Liver (tissue), 9 donors: Measurements from ENCODE around the gene COPA. TPM values are rescaled to one million over a fixed set of nuclear protein-coding genes. Genes with fewer than 3 reads are reported as not detected.
A peak's percentile ranks its signal among the peaks of the same experiment; 100 is the strongest.

Source experiments
- DNase-seq: peaks from one replicate; pipeline ENCODE4 v3.0.0-alpha.2; 2017; ENCODE audit warnings: low spot score
- H3K27ac ChIP-seq, 2 donors: one replicate each; pipeline ENCODE4 v1.7.0; 2013; ENCODE audit warnings: inconsistent platforms in 2 of 2, low read length in 2 of 2, control low read depth in 1 of 2, low read depth in 1 of 2, mild to moderate bottlenecking in 1 of 2
- H3K27me3 ChIP-seq, 4 donors: one replicate each; pipeline versions ENCODE4 v1.6.1 to v1.7.0; 2013; ENCODE audit warnings: low read length in 3 of 4, inconsistent platforms in 1 of 4, mild to moderate bottlenecking in 1 of 4, moderate library complexity in 1 of 4; ENCODE audit not compliant: control insufficient read depth in 4 of 4, insufficient read depth in 4 of 4
- H3K36me3 ChIP-seq, 4 donors: one replicate each; pipeline versions ENCODE4 v1.6.1 to v1.7.0; 2013; ENCODE audit warnings: low read length in 3 of 4, mild to moderate bottlenecking in 3 of 4, low read depth in 1 of 4, moderate library complexity in 1 of 4; ENCODE audit not compliant: control insufficient read depth in 4 of 4, insufficient read depth in 3 of 4
- H3K4me1 ChIP-seq, 4 donors: one replicate each; pipeline versions ENCODE4 v1.6.1 to v1.7.0; 2013; ENCODE audit warnings: low read length in 3 of 4, mild to moderate bottlenecking in 3 of 4, moderate library complexity in 1 of 4; ENCODE audit not compliant: control insufficient read depth in 4 of 4, insufficient read depth in 4 of 4
- H3K4me3 ChIP-seq, 3 donors: one replicate each; pipeline versions ENCODE4 v1.6.1 to v1.7.0; 2013; ENCODE audit warnings: low read length in 3 of 3, control low read depth in 1 of 3, low read depth in 1 of 3, mild to moderate bottlenecking in 1 of 3
- H3K9ac ChIP-seq, 2 donors: one replicate each; pipeline ENCODE4 v1.7.0; 2013; ENCODE audit warnings: low read length in 2 of 2, mild to moderate bottlenecking in 2 of 2, moderate library complexity in 2 of 2, control low read depth in 1 of 2, low read depth in 1 of 2
- H3K9me3 ChIP-seq, 4 donors: one replicate each; pipeline versions ENCODE4 v1.6.1 to v1.7.0; 2013; ENCODE audit warnings: low read length in 3 of 4; ENCODE audit not compliant: control insufficient read depth in 4 of 4
- ATF3 ChIP-seq: IDR thresholded peaks from 2 replicates; pipeline ENCODE4 v1.6.1; 2016; ENCODE audit warnings: antibody characterized with exemption
- EGR1 ChIP-seq, 2 donors: IDR thresholded peaks; 2 replicates each; pipeline ENCODE4 v1.6.1; 2016 to 2018; ENCODE audit warnings: antibody characterized with exemption in 2 of 2, low read depth in 2 of 2
- FOXA1 ChIP-seq: IDR thresholded peaks from 2 replicates; pipeline ENCODE4 v1.6.1; 2016; ENCODE audit warnings: antibody characterized with exemption
- FOXA2 ChIP-seq: IDR thresholded peaks from 2 replicates; pipeline ENCODE4 v1.6.1; 2016; ENCODE audit warnings: antibody characterized with exemption
- GABPA ChIP-seq, 2 donors: IDR thresholded peaks in 1 of 2; conservative IDR thresholded peaks in 1 of 2; 2 replicates each; pipeline ENCODE4 v1.6.1; 2016; ENCODE audit warnings: antibody characterized with exemption in 2 of 2, mild to moderate bottlenecking in 1 of 2, moderate library complexity in 1 of 2
- HNF4A ChIP-seq, 2 donors: conservative IDR thresholded peaks; 2 replicates each; pipeline ENCODE4 v1.6.1; 2016; ENCODE audit warnings: antibody characterized with exemption in 2 of 2, mild to moderate bottlenecking in 2 of 2
- HNF4G ChIP-seq: IDR thresholded peaks from 2 replicates; pipeline ENCODE4 v1.6.1; 2016; ENCODE audit warnings: antibody characterized with exemption
- JUND ChIP-seq, 2 donors: IDR thresholded peaks; 2 replicates each; pipeline ENCODE4 v1.6.1; 2016; ENCODE audit warnings: antibody characterized with exemption in 2 of 2
- MAX ChIP-seq: IDR thresholded peaks from 2 replicates; pipeline ENCODE4 v1.6.1; 2016; ENCODE audit warnings: antibody characterized with exemption
- NR2F2 ChIP-seq: IDR thresholded peaks from 2 replicates; pipeline ENCODE4 v1.6.1; 2016; ENCODE audit warnings: antibody characterized with exemption
- RAD21 ChIP-seq, 2 donors: IDR thresholded peaks; 2 replicates each; pipeline ENCODE4 v1.6.1; 2016; ENCODE audit warnings: antibody characterized with exemption in 2 of 2, mild to moderate bottlenecking in 2 of 2
- REST ChIP-seq: IDR thresholded peaks from 2 replicates; pipeline ENCODE4 v1.6.1; 2016; ENCODE audit warnings: antibody characterized with exemption, mild to moderate bottlenecking
- RXRA ChIP-seq, 2 donors: IDR thresholded peaks; 2 replicates each; pipeline ENCODE4 v1.6.1; 2017 to 2018; ENCODE audit warnings: antibody characterized with exemption in 2 of 2, mild to moderate bottlenecking in 1 of 2
- YY1 ChIP-seq: IDR thresholded peaks from 2 replicates; pipeline ENCODE4 v1.6.1; 2016; ENCODE audit warnings: antibody characterized with exemption, mild to moderate bottlenecking
- ZBTB33 ChIP-seq: IDR thresholded peaks from 2 replicates; pipeline ENCODE4 v1.6.1; 2016; ENCODE audit warnings: antibody characterized with exemption
- WGBS: extraction: QIAGEN DNeasy Blood & Tissue Kit; methylation state at CpG from one replicate; pipeline ENCODE4 v1.1.7; 2013; 5-methylcytosine and 5-hydroxymethylcytosine counted together
- polyA plus RNA-seq, 2 donors: library from polyadenylated mRNA; stranded (reverse) in 1 of 2; unstranded in 1 of 2; fragments of 200-250 nt in 1 of 2; fragments of >200 nt in 1 of 2; fragmentation: Nextera tagmentation in 1 of 2; extraction: Ambion mirVana in 1 of 2; gene quantifications; one replicate each; pipeline versions ENCODE4 v1.2.1 to v1.2.3, GENCODE V29; 2013 to 2015
- total RNA-seq, 2 donors: library from RNA; depleted of rRNA; stranded (reverse); fragments of >200 nt; gene quantifications; one replicate each; pipeline ENCODE4 v1.2.3, GENCODE V29; 2014
- donor health status: healthy.
- donor health status: healthy.
- donor health status: healthy.
- donor health status: healthy.
- donor health status: healthy.

The COPA gene
- total and polyA plus RNA-seq, 4 donors = 46.8 to 145 (median 75.9) TPM

GRCh38 chr1:160277330-160277729 lies 65.7 kb downstream of the COPA start:
- TF ChIP-seq ATF3 (no peak), RXRA (IDR thresholded peaks at IDR 0.05) (peak in 1 of 2 donors; percentile 25)

GRCh38 chr1:160271025-160271424 lies 72.0 kb downstream of the COPA start:
- H3K36me3 ChIP-seq = peaks cover 0 to 2% (median 0%) of the 10 kb centered on the region in 4 donors
- H3K4me3 ChIP-seq = no peak overlapping the region
- H3K27ac ChIP-seq = no peak overlapping the region
- no peaks in the 10 kb centered on the region for H3K4me1 ChIP-seq
- H3K9me3 ChIP-seq = no peaks in the 10 kb centered on the region
- TF ChIP-seq GABPA (IDR thresholded peaks at IDR 0.05 in 1 of 2, conservative IDR thresholded peaks at IDR 0.05 in 1 of 2) (no peak), YY1 (no peak), NR2F2 (no peak), HNF4G (no peak), HNF4A (conservative IDR thresholded peaks at IDR 0.05) (no peak), RAD21 (IDR thresholded peaks at IDR 0.05) (no peak), EGR1 (IDR thresholded peaks at IDR 0.05; ENCODE audit: low read depth in 2 of 2) (no peak)
- DNase-seq = no peak
- H3K9ac ChIP-seq = no peak overlapping the region
- 94% methylated on average over 1 of the region's 1 CpG for WGBS
- no peaks in the 10 kb centered on the region for H3K27me3 ChIP-seq

More at GRCh38 chr1:160277330-160277729, 65.7 kb downstream of the COPA start:
- no peaks in the 10 kb centered on the region for H3K27me3 ChIP-seq
- WGBS = 95% methylated on average over 2 of the region's 2 CpGs
- H3K27ac ChIP-seq = no peak overlapping the region
- H3K36me3 ChIP-seq = peaks cover 7 to 58% (median 50%) of the 10 kb centered on the region in 4 donors
- H3K9me3 ChIP-seq = no peaks in the 10 kb centered on the region
- H3K9ac ChIP-seq = no peak overlapping the region
- H3K4me1 ChIP-seq = peaks cover 0 to 16% (median 13%) of the 10 kb centered on the region in 4 donors
- no peak for DNase-seq
- no peak overlapping the region for H3K4me3 ChIP-seq

GRCh38 chr1:160267284-160267991 lies 75.6 kb downstream of the COPA start:
- peaks cover 3 to 34% (median 21%) of the 10 kb centered on the region in 4 donors for H3K4me1 ChIP-seq
- H3K36me3 ChIP-seq = no peaks in the 10 kb centered on the region
- H3K4me3 ChIP-seq = no peak overlapping the region
- H3K27ac ChIP-seq = no peak overlapping the region
- DNase-seq = no peak
- no peaks in the 10 kb centered on the region for H3K9me3 ChIP-seq
- H3K27me3 ChIP-seq = no peaks in the 10 kb centered on the region
- H3K9ac ChIP-seq = no peak overlapping the region
- TF ChIP-seq REST = no peak
- TF ChIP-seq FOXA1 = no peak
- no peak for TF ChIP-seq HNF4G
- no peak for TF ChIP-seq YY1
- no peak for TF ChIP-seq RXRA (IDR thresholded peaks at IDR 0.05)
- TF ChIP-seq FOXA2 = no peak
- no peak for TF ChIP-seq EGR1 (IDR thresholded peaks at IDR 0.05; ENCODE audit: low read depth in 2 of 2)
- no peak for TF ChIP-seq MAX
- no peak for TF ChIP-seq HNF4A (conservative IDR thresholded peaks at IDR 0.05)
- no peak for TF ChIP-seq ZBTB33
- TF ChIP-seq JUND (IDR thresholded peaks at IDR 0.05) = no peak
- WGBS = 57% methylated on average over 10 of the region's 10 CpGs
